ENCODE results near the gene GTF2H2.
"Not testable (repeated sequence)": the region's sequence is repeated elsewhere in the genome, so short reads cannot be mapped to it uniquely, and the experiment has no call there.

Gene GTF2H2

GRCh38 chr5:71067262-71067928 lies at the start of gene GTF2H2:
Gene GTF2H2 (minus strand): TSS chr5:71067676. CDS start chr5:71062763, 4,913 bp downstream.
- not testable (repeated sequence) for DNase-seq

GRCh38 chr5:71109730-71110275 lies 42.3 kb upstream of the GTF2H2 start:
- DNase-seq, result not testable (repeated sequence)

- DNase-seq, result not testable (repeated sequence)
These were observed 32.5 kb upstream of the GTF2H2 start for GRCh38 chr5:71099996-71100395.

GRCh38 chr5:71097930-71098203 lies 30.4 kb upstream of the GTF2H2 start:
- DNase-seq, result not testable (repeated sequence)

GRCh38 chr5:71097173-71097929 lies 29.9 kb upstream of the GTF2H2 start:
- not testable (repeated sequence) for DNase-seq

GRCh38 chr5:71089773-71090172 lies 22.3 kb upstream of the GTF2H2 start:
- DNase-seq, result not testable (repeated sequence)

GRCh38 chr5:71088754-71089153 lies 21.3 kb upstream of the GTF2H2 start:
- not testable (repeated sequence) for DNase-seq

GRCh38 chr5:71086145-71086544 lies 18.7 kb upstream of the GTF2H2 start:
- DNase-seq, result not testable (repeated sequence)

GRCh38 chr5:71084280-71085063 lies 17.0 kb upstream of the GTF2H2 start:
- DNase-seq, result not testable (repeated sequence)

- DNase-seq, result not testable (repeated sequence)
These were observed 15.4 kb upstream of the GTF2H2 start for GRCh38 chr5:71082898-71083297.

GRCh38 chr5:71082340-71082739 lies 14.9 kb upstream of the GTF2H2 start:
- DNase-seq, result not testable (repeated sequence)

- not testable (repeated sequence) for DNase-seq
These were observed 6.2 kb downstream of the GTF2H2 start for GRCh38 chr5:71061322-71061721.

GRCh38 chr5:71059426-71059825 lies 8.1 kb downstream of the GTF2H2 start:
- not testable (repeated sequence) for DNase-seq

GRCh38 chr5:71044808-71045207 lies 22.7 kb downstream of the GTF2H2 start:
- not testable (repeated sequence) for DNase-seq

- not testable (repeated sequence) for DNase-seq
These were observed 23.3 kb downstream of the GTF2H2 start for GRCh38 chr5:71044128-71044527.

- not testable (repeated sequence) for DNase-seq
These were observed 36.3 kb downstream of the GTF2H2 start for GRCh38 chr5:71031046-71031776.

GRCh38 chr5:71025289-71025953 lies 42.1 kb downstream of the GTF2H2 start, which contains the start of gene NAIP:
Gene NAIP (minus strand): TSS chr5:71025339. CDS start chr5:71012915, 12,424 bp downstream.
- DNase-seq, result not testable (repeated sequence)

- not testable (repeated sequence) for DNase-seq
These were observed 46.8 kb downstream of the GTF2H2 start for GRCh38 chr5:71020643-71021042.

- not testable (repeated sequence) for DNase-seq
These were observed 49.0 kb downstream of the GTF2H2 start for GRCh38 chr5:71018376-71019005.

- no peak for DNase-seq
These were observed 53.3 kb downstream of the GTF2H2 start for GRCh38 chr5:71014176-71014575.

- DNase-seq, result no peak
These were observed 53.9 kb downstream of the GTF2H2 start for GRCh38 chr5:71013575-71013974.
